Measurements from ENCODE around the gene ZFAND2A.

The ZFAND2A gene

DNA sequence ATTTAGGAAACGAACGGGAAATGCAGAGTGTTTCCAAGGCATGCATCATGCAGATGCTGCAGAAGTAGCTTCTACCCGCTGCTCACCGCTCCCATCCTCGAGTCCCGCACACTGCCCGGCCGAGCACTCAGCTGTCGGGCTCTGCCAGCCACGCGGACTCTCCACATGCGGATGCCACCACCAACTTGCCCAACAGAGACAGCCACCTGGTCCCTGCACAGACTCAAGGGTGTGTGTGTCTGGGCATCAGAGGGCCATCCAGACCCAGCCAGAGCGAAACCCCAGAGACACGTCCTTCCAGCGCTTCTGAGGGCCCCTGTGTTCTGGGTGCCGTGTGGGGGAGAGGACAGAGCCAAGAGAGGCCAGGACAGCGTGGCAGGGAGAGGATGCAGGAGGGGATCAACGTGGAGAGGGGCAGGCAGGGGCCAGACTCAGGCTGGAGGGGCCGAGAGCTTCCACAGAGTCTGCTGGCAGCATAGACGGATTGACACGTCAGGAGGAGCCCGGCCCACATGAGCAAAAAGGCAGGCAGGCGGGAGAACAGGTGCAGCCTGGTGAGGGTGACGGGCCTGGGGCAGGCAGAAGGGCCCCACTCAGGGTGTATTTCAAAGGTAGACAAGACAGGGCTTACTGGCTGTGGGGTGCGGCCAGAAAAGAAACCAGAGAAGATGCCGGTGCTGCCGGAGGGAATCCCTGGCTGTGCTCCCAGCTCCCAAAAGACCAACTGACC is 53.8 kb downstream of the ZFAND2A start:
- no peak for DNase-seq (ENCODE audit: low read depth)
- TF ChIP-seq, protein P1, sequence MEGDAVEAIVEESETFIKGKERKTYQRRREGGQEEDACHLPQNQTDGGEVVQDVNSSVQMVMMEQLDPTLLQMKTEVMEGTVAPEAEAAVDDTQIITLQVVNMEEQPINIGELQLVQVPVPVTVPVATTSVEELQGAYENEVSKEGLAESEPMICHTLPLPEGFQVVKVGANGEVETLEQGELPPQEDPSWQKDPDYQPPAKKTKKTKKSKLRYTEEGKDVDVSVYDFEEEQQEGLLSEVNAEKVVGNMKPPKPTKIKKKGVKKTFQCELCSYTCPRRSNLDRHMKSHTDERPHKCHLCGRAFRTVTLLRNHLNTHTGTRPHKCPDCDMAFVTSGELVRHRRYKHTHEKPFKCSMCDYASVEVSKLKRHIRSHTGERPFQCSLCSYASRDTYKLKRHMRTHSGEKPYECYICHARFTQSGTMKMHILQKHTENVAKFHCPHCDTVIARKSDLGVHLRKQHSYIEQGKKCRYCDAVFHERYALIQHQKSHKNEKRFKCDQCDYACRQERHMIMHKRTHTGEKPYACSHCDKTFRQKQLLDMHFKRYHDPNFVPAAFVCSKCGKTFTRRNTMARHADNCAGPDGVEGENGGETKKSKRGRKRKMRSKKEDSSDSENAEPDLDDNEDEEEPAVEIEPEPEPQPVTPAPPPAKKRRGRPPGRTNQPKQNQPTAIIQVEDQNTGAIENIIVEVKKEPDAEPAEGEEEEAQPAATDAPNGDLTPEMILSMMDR (conservative IDR thresholded peaks at IDR 0.05; ENCODE audit: control insufficient read depth, insufficient read depth, low read depth, low read length) = no peak
- H3K4me3 ChIP-seq (ENCODE audit: control insufficient read depth, low read depth, low read length) = no peak overlapping the region

DNA sequence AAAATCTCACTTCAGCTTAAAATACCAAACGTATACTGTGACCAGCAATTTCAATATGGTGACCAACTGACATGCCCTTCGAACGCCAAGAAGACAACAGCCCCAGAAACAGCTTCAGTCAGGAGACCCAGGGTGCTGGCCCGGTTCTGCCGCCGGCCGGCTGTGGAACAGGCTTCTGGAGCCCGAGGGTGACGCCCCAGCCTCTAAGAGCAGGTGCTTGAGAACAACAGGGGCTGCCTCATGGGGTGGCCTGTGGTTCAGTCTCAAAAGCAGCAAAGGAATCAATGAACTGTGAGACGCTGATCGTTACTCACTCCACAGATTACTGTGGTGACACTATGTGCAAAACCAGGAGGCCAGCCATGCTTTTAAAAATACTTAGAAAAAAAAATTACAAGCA is 54.8 kb downstream of the ZFAND2A start:
- no peak for DNase-seq (ENCODE audit: low read depth)
- TF ChIP-seq, protein P1 (conservative IDR thresholded peaks at IDR 0.05; ENCODE audit: control insufficient read depth, insufficient read depth, low read depth, low read length) = no peak

DNA sequence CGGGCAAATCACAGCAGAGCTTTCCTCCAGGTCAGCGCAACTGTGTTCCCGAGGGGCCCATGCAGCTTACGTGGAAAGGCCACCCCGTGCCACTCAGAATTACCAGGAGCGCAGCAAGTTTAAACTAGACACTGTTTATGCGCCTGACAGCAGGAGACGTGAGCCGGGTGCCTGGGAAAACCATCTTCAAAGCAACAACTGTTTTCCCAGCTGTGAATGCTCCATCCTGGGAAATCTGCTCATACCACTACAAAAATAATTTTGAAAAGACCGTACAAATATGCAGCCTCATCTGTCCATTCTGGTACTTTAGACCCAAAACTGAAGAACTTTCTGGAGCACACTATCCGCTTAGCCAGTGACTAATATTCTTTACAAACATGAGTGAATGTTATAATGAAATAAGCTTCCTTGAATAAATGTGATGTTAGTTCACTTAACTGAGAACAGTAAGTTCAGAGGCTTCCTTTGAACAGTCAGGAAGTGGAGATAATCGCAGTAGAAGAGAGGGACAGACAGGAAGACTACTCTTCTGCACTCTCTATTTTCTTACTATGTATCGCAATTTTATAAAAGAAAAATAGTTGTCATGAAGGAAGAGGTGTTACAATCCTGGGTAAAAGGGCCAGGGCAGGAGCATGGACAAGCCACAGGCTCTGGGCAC is 55.3 kb downstream of the ZFAND2A start:
- no peak overlapping the region for H3K4me3 ChIP-seq (ENCODE audit: control insufficient read depth, low read depth, low read length)
- TF ChIP-seq, protein P1 (conservative IDR thresholded peaks at IDR 0.05; ENCODE audit: control insufficient read depth, insufficient read depth, low read depth, low read length) = no peak
- DNase-seq (ENCODE audit: low read depth) = no peak

More for the DNA sequence above, 54.8 kb downstream of the ZFAND2A start:
- H3K4me3 ChIP-seq (ENCODE audit: control insufficient read depth, low read depth, low read length) = no peak overlapping the region

DNA sequence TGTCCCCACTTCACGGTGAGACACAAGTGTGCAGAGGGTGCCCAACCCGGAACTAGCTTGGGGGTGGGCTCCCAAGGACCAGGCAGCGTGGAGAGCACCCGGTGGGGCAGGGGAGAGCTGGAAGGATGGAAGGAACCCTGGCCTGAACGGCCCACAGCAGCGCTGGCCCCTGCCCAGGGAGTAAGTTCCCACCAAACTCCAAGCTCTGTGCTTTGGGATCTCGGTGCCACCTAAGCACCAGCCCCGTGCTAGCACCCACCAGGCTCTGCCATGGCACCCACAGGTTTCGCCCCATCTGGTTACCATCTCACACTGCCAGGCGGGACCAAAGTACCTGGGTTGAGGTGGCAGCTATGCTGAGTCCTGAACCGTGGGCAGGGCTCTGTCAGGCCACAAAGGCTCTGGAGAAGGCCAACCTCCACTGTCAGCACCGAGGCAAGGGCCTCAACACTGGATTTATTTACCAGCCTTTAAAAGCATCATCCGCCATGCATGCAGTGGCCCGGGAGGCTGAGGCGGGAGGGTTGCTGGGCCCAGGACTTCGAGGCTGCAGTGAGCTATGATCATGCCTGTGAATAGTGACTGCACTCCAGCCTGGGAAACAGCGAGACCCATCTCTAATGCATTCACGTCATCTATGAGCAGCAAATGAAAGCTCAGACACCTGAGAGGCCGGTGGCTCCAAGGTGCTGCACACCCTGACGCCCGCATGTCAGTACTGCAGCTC is 56.0 kb downstream of the ZFAND2A start:
- TF ChIP-seq, protein P1 (conservative IDR thresholded peaks at IDR 0.05; ENCODE audit: control insufficient read depth, insufficient read depth, low read depth, low read length) = no peak
- no peak for DNase-seq (ENCODE audit: low read depth)
- no peak overlapping the region for H3K4me3 ChIP-seq (ENCODE audit: control insufficient read depth, low read depth, low read length)

DNA sequence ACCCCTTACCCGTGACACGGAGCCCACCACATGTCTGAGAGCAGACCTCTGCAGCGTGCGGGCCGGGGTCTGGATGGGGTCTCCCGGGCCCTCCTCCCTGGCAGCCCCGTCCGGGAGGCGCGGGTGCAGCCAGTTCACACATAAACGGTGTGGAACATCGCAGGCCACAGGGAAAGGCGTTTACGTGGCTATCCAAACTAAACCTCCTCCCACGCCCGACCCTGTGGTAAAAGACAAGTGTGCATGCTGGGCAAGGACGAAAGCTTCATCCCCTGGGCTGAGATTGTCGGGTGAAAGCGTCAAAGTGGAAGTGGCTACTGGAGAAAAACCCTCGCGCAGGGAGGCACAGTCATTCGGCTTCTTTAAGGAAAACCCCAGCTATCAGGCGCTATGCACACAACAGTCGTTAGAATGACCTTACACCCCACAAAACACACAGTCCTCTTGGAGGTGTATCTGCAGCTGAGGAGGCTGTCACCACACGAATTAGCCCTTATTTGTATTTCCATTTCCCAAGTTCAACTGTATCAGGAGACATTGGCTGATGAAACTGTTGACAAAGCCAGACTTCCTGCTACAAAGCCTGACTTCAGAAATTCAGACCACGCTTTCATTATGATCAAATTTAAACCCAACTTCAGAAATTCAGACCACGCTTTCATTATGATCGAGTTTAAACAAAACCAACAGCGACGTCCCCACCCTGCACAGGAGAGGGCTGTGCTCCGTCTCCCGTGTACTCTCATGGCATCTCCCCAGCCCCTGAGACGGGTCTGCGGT is 56.8 kb downstream of the ZFAND2A start:
- no peak overlapping the region for H3K4me3 ChIP-seq (ENCODE audit: control insufficient read depth, low read depth, low read length)
- no peak for DNase-seq (ENCODE audit: low read depth)
- TF ChIP-seq, protein P1 (conservative IDR thresholded peaks at IDR 0.05; ENCODE audit: control insufficient read depth, insufficient read depth, low read depth, low read length) = no peak
